HepG2 (cell line): Measurements from ENCODE around the gene ANO9. TPM values are rescaled to one million over a fixed set of nuclear protein-coding genes. Genes with fewer than 3 reads are reported as not detected.
A peak's percentile ranks its signal among the peaks of the same experiment; 100 is the strongest.

Experiments
- ERF ChIP-seq: IDR thresholded peaks from 2 replicates; pipeline ENCODE4 v1.6.1; 2018; ENCODE audit warnings: missing biosample characterization, missing genetic modification reagents
- HHEX ChIP-seq: IDR thresholded peaks from 2 replicates; pipeline ENCODE4 v1.6.1; 2016; ENCODE audit warnings: control low read depth
- KAT7 ChIP-seq: IDR thresholded peaks from 2 replicates; pipeline ENCODE4 v1.6.1; 2018; ENCODE audit warnings: borderline replicate concordance, missing compliant biosample characterization
- MED8 ChIP-seq: sonication (generic); formaldehyde crosslinking; IDR thresholded peaks from 2 replicates; pipeline ENCODE4 v1.8.1; 2023; ENCODE audit warnings: mild to moderate bottlenecking, missing genetic modification reagents; ENCODE audit not compliant: insufficient replicate concordance
- MIER3 ChIP-seq: IDR thresholded peaks from 2 replicates; pipeline ENCODE4 v1.6.1; 2016; ENCODE audit warnings: missing compliant biosample characterization, borderline replicate concordance
- NFAT5 ChIP-seq: sonication (generic); formaldehyde crosslinking; IDR thresholded peaks from 2 replicates; pipeline ENCODE4 v1.4.0; 2020; ENCODE audit warnings: missing genetic modification reagents
- NFIC ChIP-seq: IDR thresholded peaks from 2 replicates; pipeline ENCODE4 v1.6.1; 2012; ENCODE audit warnings: mild to moderate bottlenecking, low read length, inconsistent platforms
- POLR2AphosphoS2 ChIP-seq: IDR thresholded peaks from 2 replicates; pipeline ENCODE4 v1.6.1; 2011; ENCODE audit warnings: low read depth, low read length, improper control_type of control experiment
- RBFOX2 ChIP-seq: fragments of 200-400 bp; formaldehyde crosslinking; IDR thresholded peaks from 2 replicates; pipeline ENCODE4 v1.6.1; 2017; ENCODE audit warnings: low read depth, mild to moderate bottlenecking, low read length
- STAT6 ChIP-seq: sonication (generic); formaldehyde crosslinking; IDR thresholded peaks from 2 replicates; pipeline ENCODE4 v1.4.0; 2020; ENCODE audit warnings: missing genetic modification reagents, mild to moderate bottlenecking, borderline replicate concordance
- ZC3H13 ChIP-seq: sonication (generic); formaldehyde crosslinking; IDR thresholded peaks from 2 replicates; pipeline ENCODE4 v1.8.1; 2023; ENCODE audit warnings: mild to moderate bottlenecking, missing genetic modification reagents, moderate library complexity
- ZFP91 ChIP-seq: sonication (generic); formaldehyde crosslinking; IDR thresholded peaks from 2 replicates; pipeline ENCODE4 v1.9.0; 2022; ENCODE audit warnings: missing genetic modification reagents, mild to moderate bottlenecking, borderline replicate concordance
- ZMAT5 ChIP-seq: sonication (generic); formaldehyde crosslinking; IDR thresholded peaks from 2 replicates; pipeline ENCODE4 v1.5.0; 2020; ENCODE audit warnings: mild to moderate bottlenecking, low read depth, missing genetic modification reagents, borderline replicate concordance
- ZNF160 ChIP-seq: sonication (generic); formaldehyde crosslinking; IDR thresholded peaks from 2 replicates; pipeline ENCODE4 v1.8.0; 2022; ENCODE audit warnings: mild to moderate bottlenecking, inconsistent platforms, missing genetic modification reagents
- ZNF235 ChIP-seq: sonication (generic); formaldehyde crosslinking; IDR thresholded peaks from 2 replicates; pipeline ENCODE4 v1.8.1; 2023; ENCODE audit warnings: mild to moderate bottlenecking, missing genetic modification reagents, borderline replicate concordance
- ZNF282 ChIP-seq: fragments of 450-650 bp; IDR thresholded peaks from 2 replicates; pipeline ENCODE4 v1.6.1; 2018; ENCODE audit not compliant: partially characterized antibody
- ZNF460 ChIP-seq: sonication (generic); formaldehyde crosslinking; IDR thresholded peaks from 2 replicates; pipeline ENCODE4 v1.5.1; 2020; ENCODE audit warnings: missing genetic modification reagents, mild to moderate bottlenecking, borderline replicate concordance
- polyA plus RNA-seq, 8 experiments: library from polyadenylated mRNA; depleted of rRNA in 3 of 8; stranded (reverse) in 7 of 8; unstranded in 1 of 8; fragments of >200 nt; fragmentation: Illumina TruSeq in 4 of 8; extraction: Trizol in 4 of 8; gene quantifications; 2 replicates each; pipeline versions ENCODE4 v1.2.1 to v1.2.3, GENCODE V29; 2011 to 2016; ENCODE audit warnings: low read depth in 4 of 8, missing spikeins in 1 of 8, mixed read lengths in 1 of 8; ENCODE audit not compliant: insufficient read depth in 1 of 8
- total RNA-seq, 5 experiments: library from RNA; depleted of rRNA; stranded (reverse); fragments of >200 nt; fragmentation: Illumina TruSeq; extraction: Trizol; gene quantifications; 2 replicates each; pipeline ENCODE4 v1.2.3, GENCODE V29; 2016; ENCODE audit warnings: low read depth in 1 of 5
- TF ChIP-seq, protein P1 (sequence below): sonication (generic); formaldehyde crosslinking; IDR thresholded peaks from 2 replicates; pipeline ENCODE4 v1.4.0; 2020; ENCODE audit warnings: mild to moderate bottlenecking, missing genetic modification reagents, borderline replicate concordance

The ANO9 gene
- total and polyA plus RNA-seq, 2 of the 13 experiments (the other 11 are each of a cell fraction or from before 2014, with no cell fraction given) = 8.9 to 14.3 TPM

GRCh38 chr11:396948-397548, 44.8 kb downstream of the ANO9 start (continued):
- TF ChIP-seq ZNF282 (no peak), ZFP91 (CRISPR knock-in tag) (no peak; the same call in 1 of the 2 replicates), ZC3H13 (CRISPR knock-in tag) (peak; percentile 33; the same call in 1 of the 2 replicates), STAT6 (peak; percentile 40; the same call in 1 of the 2 replicates), ZNF235 (no peak; the same call in 1 of the 2 replicates), ZMAT5 (CRISPR knock-in tag) (no peak), NFAT5 (CRISPR knock-in tag) (no peak), KAT7 (peak; percentile 64; the same call in 1 of the 2 replicates), ERF (CRISPR knock-in tag) (peak; percentile 73; the same call in 1 of the 2 replicates), ZNF460 (CRISPR knock-in tag) (no peak), MIER3 (CRISPR knock-in tag) (0 out of 2 replicates have a peak, but pooled peaks have one; percentile 42), HHEX (CRISPR knock-in tag) (no peak), MED8 (no peak), RBFOX2 (peak; percentile 73), POLR2AphosphoS2 (no peak), ZNF160 (CRISPR knock-in tag) (no peak), NFIC (no peak)
- TF ChIP-seq, protein P1, sequence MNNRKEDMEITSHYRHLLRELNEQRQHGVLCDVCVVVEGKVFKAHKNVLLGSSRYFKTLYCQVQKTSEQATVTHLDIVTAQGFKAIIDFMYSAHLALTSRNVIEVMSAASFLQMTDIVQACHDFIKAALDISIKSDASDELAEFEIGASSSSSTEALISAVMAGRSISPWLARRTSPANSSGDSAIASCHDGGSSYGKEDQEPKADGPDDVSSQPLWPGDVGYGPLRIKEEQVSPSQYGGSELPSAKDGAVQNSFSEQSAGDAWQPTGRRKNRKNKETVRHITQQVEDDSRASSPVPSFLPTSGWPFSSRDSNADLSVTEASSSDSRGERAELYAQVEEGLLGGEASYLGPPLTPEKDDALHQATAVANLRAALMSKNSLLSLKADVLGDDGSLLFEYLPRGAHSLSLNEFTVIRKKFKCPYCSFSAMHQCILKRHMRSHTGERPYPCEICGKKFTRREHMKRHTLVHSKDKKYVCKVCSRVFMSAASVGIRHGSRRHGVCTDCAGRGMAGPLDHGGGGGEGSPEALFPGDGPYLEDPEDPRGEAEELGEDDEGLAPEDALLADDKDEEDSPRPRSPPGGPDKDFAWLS (CRISPR knock-in tag) = no peak
